HepG2 (cell line): Measurements from ENCODE around the gene TMEM127. TPM values are rescaled to one million over a fixed set of nuclear protein-coding genes. Genes with fewer than 3 reads are reported as not detected.

Experiments used
- ATF3 ChIP-seq: sonication (generic); formaldehyde crosslinking; IDR thresholded peaks from 2 replicates; pipeline ENCODE4 v1.4.0; 2020; ENCODE audit warnings: missing genetic modification reagents
- ATF4 ChIP-seq, 2 experiments: fragments of 450-650 bp in 1 of 2; sonication (generic) in 1 of 2; formaldehyde crosslinking; IDR thresholded peaks; 2 replicates each; pipeline versions ENCODE4 v1.5.0 to v1.8.0; 2020 to 2022; ENCODE audit warnings: mild to moderate bottlenecking in 1 of 2, missing genetic modification reagents in 1 of 2
- E2F1 ChIP-seq: sonication (generic); formaldehyde crosslinking; IDR thresholded peaks from 2 replicates; pipeline ENCODE4 v1.5.0; 2020; ENCODE audit warnings: missing genetic modification reagents
- FOXA3 ChIP-seq: IDR thresholded peaks from 2 replicates; pipeline ENCODE4 v1.6.1; 2016; ENCODE audit warnings: missing genetic modification reagents, missing compliant biosample characterization
- FOXO1 ChIP-seq: sonication (generic); formaldehyde crosslinking; IDR thresholded peaks from 2 replicates; pipeline ENCODE4 v1.4.0; 2020; ENCODE audit warnings: missing genetic modification reagents
- KLF15 ChIP-seq: sonication (generic); formaldehyde crosslinking; IDR thresholded peaks from 2 replicates; pipeline ENCODE4 v1.8.1; 2023; ENCODE audit warnings: borderline replicate concordance, mild to moderate bottlenecking, inconsistent platforms, missing genetic modification reagents, mixed read lengths
- RBAK ChIP-seq: sonication (generic); formaldehyde crosslinking; IDR thresholded peaks from 2 replicates; pipeline ENCODE4 v1.5.1; 2020; ENCODE audit warnings: mild to moderate bottlenecking, missing genetic modification reagents
- SP2 ChIP-seq: sonication (generic); formaldehyde crosslinking; IDR thresholded peaks from 2 replicates; pipeline ENCODE4 v1.5.1; 2020; ENCODE audit warnings: mild to moderate bottlenecking, missing genetic modification reagents
- STAG1 ChIP-seq: sonication (generic); formaldehyde crosslinking; IDR thresholded peaks from 2 replicates; pipeline ENCODE4 v1.4.0; 2020; ENCODE audit warnings: missing genetic modification reagents
- TBP ChIP-seq: sonication (generic); formaldehyde crosslinking; IDR thresholded peaks from 2 replicates; pipeline ENCODE4 v1.5.0; 2020; ENCODE audit warnings: missing genetic modification reagents
- TP53 ChIP-seq: sonication (generic); formaldehyde crosslinking; conservative IDR thresholded peaks from 2 replicates; pipeline ENCODE4 v1.4.0; 2020; ENCODE audit warnings: missing genetic modification reagents
- ZNF207 ChIP-seq: fragments of 450-650 bp; IDR thresholded peaks from 2 replicates; pipeline ENCODE4 v1.6.1; 2016; ENCODE audit warnings: antibody characterized with exemption, borderline replicate concordance
- ZNF264 ChIP-seq: sonication (generic); formaldehyde crosslinking; IDR thresholded peaks from 2 replicates; pipeline ENCODE4 v1.4.0; 2020; ENCODE audit warnings: missing genetic modification reagents
- ZNF546 ChIP-seq: sonication (generic); formaldehyde crosslinking; conservative IDR thresholded peaks from 2 replicates; pipeline ENCODE4 v1.8.1; 2023; ENCODE audit warnings: mild to moderate bottlenecking, missing genetic modification reagents
- polyA plus RNA-seq, 8 experiments: library from polyadenylated mRNA; depleted of rRNA in 3 of 8; stranded (reverse) in 7 of 8; unstranded in 1 of 8; fragments of >200 nt; fragmentation: Illumina TruSeq in 4 of 8; extraction: Trizol in 4 of 8; gene quantifications; 2 replicates each; pipeline versions ENCODE4 v1.2.1 to v1.2.3, GENCODE V29; 2011 to 2016; ENCODE audit warnings: low read depth in 4 of 8, missing spikeins in 1 of 8, mixed read lengths in 1 of 8; ENCODE audit not compliant: insufficient read depth in 1 of 8
- total RNA-seq, 5 experiments: library from RNA; depleted of rRNA; stranded (reverse); fragments of >200 nt; fragmentation: Illumina TruSeq; extraction: Trizol; gene quantifications; 2 replicates each; pipeline ENCODE4 v1.2.3, GENCODE V29; 2016; ENCODE audit warnings: low read depth in 1 of 5
- TF ChIP-seq, protein P1 (sequence below): IDR thresholded peaks from 2 replicates; pipeline ENCODE4 v1.6.1; 2018; ENCODE audit warnings: missing genetic modification reagents
- TF ChIP-seq, protein P2 (sequence below): sonication (generic); formaldehyde crosslinking; IDR thresholded peaks from 2 replicates; pipeline ENCODE4; 2020; ENCODE audit warnings: missing genetic modification reagents, mild to moderate bottlenecking, borderline replicate concordance

The TMEM127 gene
- total and polyA plus RNA-seq, 2 of the 13 experiments (the other 11 are each of a cell fraction or from before 2014, with no cell fraction given): 21.5 to 33.9 TPM

GRCh38 chr2:96260387-96261260 lies 5.2 kb downstream of the TMEM127 start (continued):
- TF ChIP-seq ZNF546 (CRISPR knock-in tag) (peak; percentile 92; the same call in 1 of the 2 replicates), FOXA3 (CRISPR knock-in tag) (peak; percentile 100), ZNF207 (no peak), TBP (no peak), FOXO1 (CRISPR knock-in tag) (peak; percentile 99), KLF15 (CRISPR knock-in tag) (no peak), ATF3 (CRISPR knock-in tag) (peak; percentile 99), STAG1 (CRISPR knock-in tag) (peak; percentile 12; the same call in 1 of the 2 replicates), TP53 (CRISPR knock-in tag) (no peak), SP2 (CRISPR knock-in tag) (no peak), ZNF264 (CRISPR knock-in tag) (peak; percentile 32; the same call in 1 of the 2 replicates), ATF4 (CRISPR knock-in tag; IDR thresholded peaks at IDR 0.05) (peak in 1 of 2 experiments; percentile 50; a peak in 1 of 4 replicates), RBAK (0 out of 2 replicates have a peak, but pooled peaks have one; percentile 15), E2F1 (no peak)
- TF ChIP-seq, protein P1, sequence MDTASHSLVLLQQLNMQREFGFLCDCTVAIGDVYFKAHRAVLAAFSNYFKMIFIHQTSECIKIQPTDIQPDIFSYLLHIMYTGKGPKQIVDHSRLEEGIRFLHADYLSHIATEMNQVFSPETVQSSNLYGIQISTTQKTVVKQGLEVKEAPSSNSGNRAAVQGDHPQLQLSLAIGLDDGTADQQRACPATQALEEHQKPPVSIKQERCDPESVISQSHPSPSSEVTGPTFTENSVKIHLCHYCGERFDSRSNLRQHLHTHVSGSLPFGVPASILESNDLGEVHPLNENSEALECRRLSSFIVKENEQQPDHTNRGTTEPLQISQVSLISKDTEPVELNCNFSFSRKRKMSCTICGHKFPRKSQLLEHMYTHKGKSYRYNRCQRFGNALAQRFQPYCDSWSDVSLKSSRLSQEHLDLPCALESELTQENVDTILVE: peak; percentile 66
- TF ChIP-seq, protein P2, sequence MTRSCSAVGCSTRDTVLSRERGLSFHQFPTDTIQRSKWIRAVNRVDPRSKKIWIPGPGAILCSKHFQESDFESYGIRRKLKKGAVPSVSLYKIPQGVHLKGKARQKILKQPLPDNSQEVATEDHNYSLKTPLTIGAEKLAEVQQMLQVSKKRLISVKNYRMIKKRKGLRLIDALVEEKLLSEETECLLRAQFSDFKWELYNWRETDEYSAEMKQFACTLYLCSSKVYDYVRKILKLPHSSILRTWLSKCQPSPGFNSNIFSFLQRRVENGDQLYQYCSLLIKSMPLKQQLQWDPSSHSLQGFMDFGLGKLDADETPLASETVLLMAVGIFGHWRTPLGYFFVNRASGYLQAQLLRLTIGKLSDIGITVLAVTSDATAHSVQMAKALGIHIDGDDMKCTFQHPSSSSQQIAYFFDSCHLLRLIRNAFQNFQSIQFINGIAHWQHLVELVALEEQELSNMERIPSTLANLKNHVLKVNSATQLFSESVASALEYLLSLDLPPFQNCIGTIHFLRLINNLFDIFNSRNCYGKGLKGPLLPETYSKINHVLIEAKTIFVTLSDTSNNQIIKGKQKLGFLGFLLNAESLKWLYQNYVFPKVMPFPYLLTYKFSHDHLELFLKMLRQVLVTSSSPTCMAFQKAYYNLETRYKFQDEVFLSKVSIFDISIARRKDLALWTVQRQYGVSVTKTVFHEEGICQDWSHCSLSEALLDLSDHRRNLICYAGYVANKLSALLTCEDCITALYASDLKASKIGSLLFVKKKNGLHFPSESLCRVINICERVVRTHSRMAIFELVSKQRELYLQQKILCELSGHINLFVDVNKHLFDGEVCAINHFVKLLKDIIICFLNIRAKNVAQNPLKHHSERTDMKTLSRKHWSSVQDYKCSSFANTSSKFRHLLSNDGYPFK (CRISPR knock-in tag): peak; percentile 35; the same call in 1 of the 2 replicates
